Fibroblast of lung (primary cell): ENCODE results near the gene CDCA8. TPM values are rescaled to one million over a fixed set of nuclear protein-coding genes. Genes with fewer than 3 reads are reported as not detected.

Experiments
- DNase-seq, 2 donors: peaks; one replicate each; pipeline versions ENCODE4 v3.0.0 to v3.0.0-alpha.2; 2010; ENCODE audit warnings: low read depth in 2 of 2
- H2AFZ ChIP-seq: 2 replicates; pipeline ENCODE4 v1.5.1; 2012; ENCODE audit warnings: low read length, control low read depth, inconsistent platforms
- H3K27ac ChIP-seq: 2 replicates; pipeline ENCODE4 v1.5.1; 2011; ENCODE audit warnings: low read length, control low read depth; ENCODE audit not compliant: insufficient read depth
- H3K27me3 ChIP-seq: 2 replicates; pipeline ENCODE4 v1.5.1; 2011; ENCODE audit warnings: mild to moderate bottlenecking, low read length; ENCODE audit not compliant: control insufficient read depth, insufficient read depth
- H3K36me3 ChIP-seq: 2 replicates; pipeline ENCODE4 v1.5.1; 2011; ENCODE audit warnings: low read length; ENCODE audit not compliant: control insufficient read depth, insufficient read depth
- H3K4me1 ChIP-seq: 2 replicates; pipeline ENCODE4 v1.5.1; 2011; ENCODE audit warnings: low read length; ENCODE audit not compliant: control insufficient read depth, insufficient read depth; ENCODE audit errors: extremely low read depth
- H3K4me2 ChIP-seq: 2 replicates; pipeline ENCODE4 v1.5.1; 2011; ENCODE audit warnings: low read length, control low read depth; ENCODE audit not compliant: insufficient read depth; ENCODE audit errors: extremely low read depth
- H3K4me3 ChIP-seq, 4 experiments: fragments of 200-600 bp in 1 of 4; sonication (generic) in 1 of 4; replicated peaks in 1 of 4; 2 replicates each; pipeline ENCODE4 v1.5.1; 2011 to 2016; ENCODE audit warnings: low read length in 4 of 4, low read depth in 3 of 4, mild to moderate bottlenecking in 3 of 4, control low read depth in 2 of 4, inconsistent platforms in 1 of 4, mixed read lengths in 1 of 4; ENCODE audit not compliant: insufficient read depth in 1 of 4; ENCODE audit errors: control extremely low read depth in 1 of 4
- H3K79me2 ChIP-seq: 2 replicates; pipeline ENCODE4 v1.5.1; 2012; ENCODE audit warnings: mild to moderate bottlenecking, low read length, inconsistent platforms; ENCODE audit not compliant: control insufficient read depth, insufficient read depth
- H3K9ac ChIP-seq: 2 replicates; pipeline ENCODE4 v1.5.1; 2011; ENCODE audit warnings: mild to moderate bottlenecking, low read length, control low read depth; ENCODE audit not compliant: insufficient read depth
- H3K9me3 ChIP-seq: 2 replicates; pipeline ENCODE4 v1.5.1; 2012; ENCODE audit warnings: low read depth, low read length; ENCODE audit not compliant: control insufficient read depth, insufficient read depth
- H4K20me1 ChIP-seq: 2 replicates; pipeline ENCODE4 v1.5.1; 2011; ENCODE audit warnings: low read length; ENCODE audit not compliant: control insufficient read depth, insufficient read depth; ENCODE audit errors: extremely low read depth
- EZH2 ChIP-seq: IDR thresholded peaks from 2 replicates; pipeline ENCODE4 v1.5.1; 2012; ENCODE audit warnings: low read length, control low read depth, mild to moderate bottlenecking; ENCODE audit errors: missing control alignments
- polyA plus RNA-seq, 2 donors: library from polyadenylated mRNA; depleted of rRNA in 1 of 2; stranded (reverse) in 1 of 2; unstranded in 1 of 2; fragments of >200 nt; gene quantifications; 2 replicates each; pipeline ENCODE4 v1.2.1, GENCODE V29; 2011 to 2012; ENCODE audit warnings: missing spikeins in 1 of 2
- total RNA-seq: library from RNA; depleted of rRNA; stranded (reverse); fragments of >200 nt; gene quantifications from 2 replicates; pipeline ENCODE4 v1.2.1, GENCODE V29; 2014
- TF ChIP-seq, protein P1 (sequence below), 2 donors: IDR thresholded peaks in 1 of 2; conservative IDR thresholded peaks in 1 of 2; 1 replicate in 1 of 2; 2 replicates in 1 of 2; pipeline ENCODE4 v1.5.1; 2011 to 2012; ENCODE audit warnings: low read length in 2 of 2, control low read depth in 1 of 2, inconsistent platforms in 1 of 2, low read depth in 1 of 2, mild to moderate bottlenecking in 1 of 2

CDCA8 gene
- total and polyA plus RNA-seq, 2 donors (not counting 1 experiment from before 2014, with no cell fraction given) = 3.8 to 9.5 TPM

- Histone ChIP-seq H3K27ac (no peak overlapping the region), H2AFZ (no peak overlapping the region), H3K4me2 (no peak overlapping the region), H3K27me3 (no peaks in the 10 kb centered on the region), H3K4me3 (no peak overlapping the region), H3K79me2 (no peaks in the 10 kb centered on the region), H4K20me1 (no peaks in the 10 kb centered on the region), H3K9ac (no peak overlapping the region), H3K4me1 (no peaks in the 10 kb centered on the region), H3K36me3 (no peaks in the 10 kb centered on the region), H3K9me3 (no peaks in the 10 kb centered on the region)
- TF ChIP-seq EZH2 = no peak
- TF ChIP-seq, protein P1, sequence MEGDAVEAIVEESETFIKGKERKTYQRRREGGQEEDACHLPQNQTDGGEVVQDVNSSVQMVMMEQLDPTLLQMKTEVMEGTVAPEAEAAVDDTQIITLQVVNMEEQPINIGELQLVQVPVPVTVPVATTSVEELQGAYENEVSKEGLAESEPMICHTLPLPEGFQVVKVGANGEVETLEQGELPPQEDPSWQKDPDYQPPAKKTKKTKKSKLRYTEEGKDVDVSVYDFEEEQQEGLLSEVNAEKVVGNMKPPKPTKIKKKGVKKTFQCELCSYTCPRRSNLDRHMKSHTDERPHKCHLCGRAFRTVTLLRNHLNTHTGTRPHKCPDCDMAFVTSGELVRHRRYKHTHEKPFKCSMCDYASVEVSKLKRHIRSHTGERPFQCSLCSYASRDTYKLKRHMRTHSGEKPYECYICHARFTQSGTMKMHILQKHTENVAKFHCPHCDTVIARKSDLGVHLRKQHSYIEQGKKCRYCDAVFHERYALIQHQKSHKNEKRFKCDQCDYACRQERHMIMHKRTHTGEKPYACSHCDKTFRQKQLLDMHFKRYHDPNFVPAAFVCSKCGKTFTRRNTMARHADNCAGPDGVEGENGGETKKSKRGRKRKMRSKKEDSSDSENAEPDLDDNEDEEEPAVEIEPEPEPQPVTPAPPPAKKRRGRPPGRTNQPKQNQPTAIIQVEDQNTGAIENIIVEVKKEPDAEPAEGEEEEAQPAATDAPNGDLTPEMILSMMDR (conservative IDR thresholded peaks at IDR 0.05 in 1 of 2, IDR thresholded peaks at IDR 0.05 in 1 of 2; ENCODE audit: low read depth in 1 of 2, low read length in 2 of 2) = no peak
- DNase-seq = no peak
Observed at GRCh38 chr1:37653906-37654305, 38.4 kb upstream of the CDCA8 start.

GRCh38 chr1:37655274-37655673 lies 37.0 kb upstream of the CDCA8 start:
- H3K9me3 ChIP-seq = no peaks in the 10 kb centered on the region
- H3K27me3 ChIP-seq = no peaks in the 10 kb centered on the region
- H3K9ac ChIP-seq = no peak overlapping the region
- TF ChIP-seq, protein P1 (conservative IDR thresholded peaks at IDR 0.05 in 1 of 2, IDR thresholded peaks at IDR 0.05 in 1 of 2; ENCODE audit: low read depth in 1 of 2, low read length in 2 of 2) = no peak
- no peak for TF ChIP-seq EZH2
- no peak for DNase-seq
- H3K4me2 ChIP-seq = no peak overlapping the region
- H2AFZ ChIP-seq = no peak overlapping the region
- H3K4me3 ChIP-seq = no peak overlapping the region
- H3K36me3 ChIP-seq = no peaks in the 10 kb centered on the region
- no peaks in the 10 kb centered on the region for H3K79me2 ChIP-seq
- no peaks in the 10 kb centered on the region for H4K20me1 ChIP-seq
- H3K27ac ChIP-seq = no peak overlapping the region
- H3K4me1 ChIP-seq = no peaks in the 10 kb centered on the region

- H3K4me3 ChIP-seq = no peak overlapping the region
- H3K27ac ChIP-seq = no peak overlapping the region
- H3K27me3 ChIP-seq = no peaks in the 10 kb centered on the region
- no peaks in the 10 kb centered on the region for H3K79me2 ChIP-seq
- H4K20me1 ChIP-seq = no peaks in the 10 kb centered on the region
- H3K9me3 ChIP-seq = no peaks in the 10 kb centered on the region
- no peaks in the 10 kb centered on the region for H3K4me1 ChIP-seq
- H3K4me2 ChIP-seq = no peak overlapping the region
- H3K36me3 ChIP-seq = no peaks in the 10 kb centered on the region
- no peak overlapping the region for H2AFZ ChIP-seq
- no peak for DNase-seq
- H3K9ac ChIP-seq = no peak overlapping the region
- no peak for TF ChIP-seq EZH2
- TF ChIP-seq, protein P1 (conservative IDR thresholded peaks at IDR 0.05 in 1 of 2, IDR thresholded peaks at IDR 0.05 in 1 of 2; ENCODE audit: low read depth in 1 of 2, low read length in 2 of 2) = no peak
Observed at GRCh38 chr1:37656026-37656425, 36.3 kb upstream of the CDCA8 start.
